ENCODE data around the gene RRP1B. TPM values are rescaled to one million over a fixed set of nuclear protein-coding genes. Genes with fewer than 3 reads are reported as not detected.
"Not testable (repeated sequence)": the region's sequence is repeated elsewhere in the genome, so short reads cannot be mapped to it uniquely, and the experiment has no call there.

RRP1B gene
- total RNA-seq, 1 experiment from 2014 or later = 26.3 TPM

GRCh38 chr21:43697758-43698643 is 38.6 kb downstream of the RRP1B start:
- no peak for DNase-seq
- TF ChIP-seq EZH2 (IDR thresholded peaks at IDR 0.05; ENCODE audit: low read depth) (no peak), CTCF (conservative IDR thresholded peaks at IDR 0.05) (no peak)
- Histone ChIP-seq H3K79me2 (ENCODE audit: low read depth) (no peaks in the 10 kb centered on the region), H3F3A (ENCODE audit: insufficient read depth, low read depth) (no peaks in the 10 kb centered on the region), H3K9me3 (ENCODE audit: insufficient read depth, low read depth) (no peaks in the 10 kb centered on the region), H4K20me1 (ENCODE audit: insufficient read depth) (no peaks in the 10 kb centered on the region), H3K36me3 (ENCODE audit: low read depth) (no peaks in the 10 kb centered on the region), H3K9me2 (ENCODE audit: insufficient read depth) (no peaks in the 10 kb centered on the region), H3K4me2 (no peak overlapping the region), H3K4me3 (no peak overlapping the region), H3K27me3 (ENCODE audit: insufficient read depth, low read depth) (no peaks in the 10 kb centered on the region), H3K4me1 (replicated peaks; ENCODE audit: insufficient read depth) (no peaks in the 10 kb centered on the region), H3K27ac (no peak overlapping the region), H2AFZ (no peak overlapping the region)
- ChIA-PET POLR2A (ENCODE audit: unreplicated experiment) (no interaction called here), CTCF (no interaction called here)
- BruUV-seq (replicated peaks) = no TSS peak
- intact Hi-C loops (cut with micrococcal nuclease; ENCODE audit: unreplicated experiment) = no loop called here

GRCh38 chr21:43699492-43699777 is 40.1 kb downstream of the RRP1B start:
- H3K27ac ChIP-seq; H2AFZ ChIP-seq; H3K27me3 ChIP-seq (ENCODE audit: insufficient read depth, low read depth); H3K9me3 ChIP-seq (ENCODE audit: insufficient read depth, low read depth); H3K9me2 ChIP-seq (ENCODE audit: insufficient read depth); H3K4me2 ChIP-seq; intact Hi-C loops (cut with micrococcal nuclease; ENCODE audit: unreplicated experiment); DNase-seq; H3F3A ChIP-seq (ENCODE audit: insufficient read depth, low read depth); H3K4me1 ChIP-seq (replicated peaks; ENCODE audit: insufficient read depth); H4K20me1 ChIP-seq (ENCODE audit: insufficient read depth); CTCF ChIA-PET; H3K4me3 ChIP-seq; POLR2A ChIA-PET (ENCODE audit: unreplicated experiment); H3K36me3 ChIP-seq (ENCODE audit: low read depth); H3K79me2 ChIP-seq (ENCODE audit: low read depth); BruUV-seq (replicated peaks): not testable (repeated sequence)

- Histone ChIP-seq H3K27ac (no peak overlapping the region), H2AFZ (no peak overlapping the region), H4K20me1 (ENCODE audit: insufficient read depth) (no peaks in the 10 kb centered on the region), H3K9me2 (ENCODE audit: insufficient read depth) (no peaks in the 10 kb centered on the region), H3K27me3 (ENCODE audit: insufficient read depth, low read depth) (no peaks in the 10 kb centered on the region), H3F3A (ENCODE audit: insufficient read depth, low read depth) (no peaks in the 10 kb centered on the region), H3K9me3 (ENCODE audit: insufficient read depth, low read depth) (no peaks in the 10 kb centered on the region), H3K4me1 (replicated peaks; ENCODE audit: insufficient read depth) (no peaks in the 10 kb centered on the region), H3K36me3 (ENCODE audit: low read depth) (no peaks in the 10 kb centered on the region), H3K79me2 (ENCODE audit: low read depth) (no peaks in the 10 kb centered on the region), H3K4me3 (no peak overlapping the region), H3K4me2 (no peak overlapping the region)
- intact Hi-C loops (cut with micrococcal nuclease; ENCODE audit: unreplicated experiment) = no loop called here
- BruUV-seq (replicated peaks) = no TSS peak
- no peak for DNase-seq
- TF ChIP-seq CTCF (conservative IDR thresholded peaks at IDR 0.05) = no peak
- TF ChIP-seq EZH2 (IDR thresholded peaks at IDR 0.05; ENCODE audit: low read depth) = no peak
- POLR2A ChIA-PET (ENCODE audit: unreplicated experiment) = no interaction called here
- CTCF ChIA-PET = no interaction called here
These were observed 40.7 kb downstream of the RRP1B start for GRCh38 chr21:43699933-43700599.
